ENCODE results near the gene PWWP2A.
"Not testable (repeated sequence)": the region's sequence is repeated elsewhere in the genome, so short reads cannot be mapped to it uniquely, and the experiment has no call there.

PWWP2A gene

DNA sequence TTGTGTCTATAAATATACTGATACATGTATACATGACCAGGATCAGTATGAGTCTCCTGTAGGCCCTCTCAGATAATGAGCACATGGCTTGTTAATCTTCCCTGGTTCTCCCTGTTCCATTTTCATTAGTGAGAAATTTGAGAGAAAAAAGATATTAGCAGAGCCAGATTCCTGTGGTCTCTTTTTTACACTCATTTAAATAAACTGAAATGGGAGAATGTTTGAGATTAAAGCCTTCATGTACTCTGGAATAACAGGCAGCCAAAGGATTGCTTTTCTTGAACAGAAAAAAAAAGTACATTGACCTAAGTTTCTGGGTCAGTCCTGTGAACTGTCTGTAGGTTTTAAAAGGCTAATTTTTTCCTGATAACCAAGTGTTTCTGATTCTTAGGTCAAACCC, 44.2 kb downstream of the PWWP2A start:
- Histone ChIP-seq H3K9me2 (replicated peaks; ENCODE audit: insufficient read depth, low read length) (no peaks in the 10 kb centered on the region), H2AFZ (ENCODE audit: low read length) (no peak overlapping the region), H3K4me3 (ENCODE audit: low read length) (no peak overlapping the region), H3F3A (ENCODE audit: insufficient read depth, low read length) (no peaks in the 10 kb centered on the region), H3K9me3 (replicated peaks; ENCODE audit: insufficient read depth, low read length) (no peaks in the 10 kb centered on the region), H3K27ac (ENCODE audit: low read length) (no peak overlapping the region), H3K4me2 (ENCODE audit: low read depth, low read length) (no peak overlapping the region), H3K9ac (ENCODE audit: low read length) (no peak overlapping the region), H3K36me3 (replicated peaks; ENCODE audit: insufficient read depth, low read length) (no peaks in the 10 kb centered on the region), H3K4me1 (ENCODE audit: low read length) (no peaks in the 10 kb centered on the region), H4K20me1 (ENCODE audit: insufficient read depth, low read length) (no peaks in the 10 kb centered on the region), H3K79me2 (ENCODE audit: low read length) (no peaks in the 10 kb centered on the region), H3K27me3 (replicated peaks; ENCODE audit: insufficient read depth, low read length) (no peaks in the 10 kb centered on the region)
- TF ChIP-seq EZH2 (optimal IDR thresholded peaks at IDR 0.05; ENCODE audit: low read depth, low read length): no peak
- TF ChIP-seq, protein P1, sequence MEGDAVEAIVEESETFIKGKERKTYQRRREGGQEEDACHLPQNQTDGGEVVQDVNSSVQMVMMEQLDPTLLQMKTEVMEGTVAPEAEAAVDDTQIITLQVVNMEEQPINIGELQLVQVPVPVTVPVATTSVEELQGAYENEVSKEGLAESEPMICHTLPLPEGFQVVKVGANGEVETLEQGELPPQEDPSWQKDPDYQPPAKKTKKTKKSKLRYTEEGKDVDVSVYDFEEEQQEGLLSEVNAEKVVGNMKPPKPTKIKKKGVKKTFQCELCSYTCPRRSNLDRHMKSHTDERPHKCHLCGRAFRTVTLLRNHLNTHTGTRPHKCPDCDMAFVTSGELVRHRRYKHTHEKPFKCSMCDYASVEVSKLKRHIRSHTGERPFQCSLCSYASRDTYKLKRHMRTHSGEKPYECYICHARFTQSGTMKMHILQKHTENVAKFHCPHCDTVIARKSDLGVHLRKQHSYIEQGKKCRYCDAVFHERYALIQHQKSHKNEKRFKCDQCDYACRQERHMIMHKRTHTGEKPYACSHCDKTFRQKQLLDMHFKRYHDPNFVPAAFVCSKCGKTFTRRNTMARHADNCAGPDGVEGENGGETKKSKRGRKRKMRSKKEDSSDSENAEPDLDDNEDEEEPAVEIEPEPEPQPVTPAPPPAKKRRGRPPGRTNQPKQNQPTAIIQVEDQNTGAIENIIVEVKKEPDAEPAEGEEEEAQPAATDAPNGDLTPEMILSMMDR (IDR thresholded peaks at IDR 0.05; ENCODE audit: low read length): no peak
- no peak for TF ChIP-seq EZH2phosphoT487 (IDR thresholded peaks at IDR 0.05; ENCODE audit: low read length)
- DNase-seq: no peak

DNA sequence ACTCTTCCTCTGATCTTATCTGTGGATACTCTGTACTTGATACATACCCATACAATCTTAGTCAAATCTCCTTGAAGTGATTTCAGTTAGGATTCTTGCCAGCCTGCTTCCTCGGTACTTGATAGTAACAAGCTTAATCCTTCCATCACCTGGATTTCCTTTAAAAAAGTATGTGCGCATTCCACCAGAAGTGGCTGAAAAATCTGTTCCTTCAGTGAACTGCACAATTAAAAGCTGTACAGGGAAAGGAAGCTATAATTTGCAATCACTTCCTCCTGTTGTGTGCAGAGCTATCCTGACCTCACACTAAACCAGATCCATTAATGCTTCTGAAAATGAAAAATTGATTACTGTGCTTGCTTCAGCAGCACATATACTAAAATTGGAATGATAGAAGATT, 47.3 kb downstream of the PWWP2A start:
- no peak for DNase-seq
- Histone ChIP-seq H3K27me3 (replicated peaks; ENCODE audit: insufficient read depth, low read length) (no peaks in the 10 kb centered on the region), H3F3A (ENCODE audit: insufficient read depth, low read length) (no peaks in the 10 kb centered on the region), H3K79me2 (ENCODE audit: low read length) (no peaks in the 10 kb centered on the region), H3K27ac (ENCODE audit: low read length) (no peak overlapping the region), H3K9me2 (replicated peaks; ENCODE audit: insufficient read depth, low read length) (no peaks in the 10 kb centered on the region), H3K9ac (ENCODE audit: low read length) (no peak overlapping the region), H2AFZ (ENCODE audit: low read length) (no peak overlapping the region), H3K36me3 (replicated peaks; ENCODE audit: insufficient read depth, low read length) (no peaks in the 10 kb centered on the region), H3K9me3 (replicated peaks; ENCODE audit: insufficient read depth, low read length) (no peaks in the 10 kb centered on the region), H3K4me2 (ENCODE audit: low read depth, low read length) (no peak overlapping the region), H3K4me1 (ENCODE audit: low read length) (0 out of 2 replicates have a peak, but pooled peaks cover 5% of the 10 kb centered on the region), H4K20me1 (ENCODE audit: insufficient read depth, low read length) (no peaks in the 10 kb centered on the region), H3K4me3 (ENCODE audit: low read length) (no peak overlapping the region)
- TF ChIP-seq, protein P1 (IDR thresholded peaks at IDR 0.05; ENCODE audit: low read length): no peak
- no peak for TF ChIP-seq EZH2phosphoT487 (IDR thresholded peaks at IDR 0.05; ENCODE audit: low read length)
- no peak for TF ChIP-seq EZH2 (optimal IDR thresholded peaks at IDR 0.05; ENCODE audit: low read depth, low read length)

DNA sequence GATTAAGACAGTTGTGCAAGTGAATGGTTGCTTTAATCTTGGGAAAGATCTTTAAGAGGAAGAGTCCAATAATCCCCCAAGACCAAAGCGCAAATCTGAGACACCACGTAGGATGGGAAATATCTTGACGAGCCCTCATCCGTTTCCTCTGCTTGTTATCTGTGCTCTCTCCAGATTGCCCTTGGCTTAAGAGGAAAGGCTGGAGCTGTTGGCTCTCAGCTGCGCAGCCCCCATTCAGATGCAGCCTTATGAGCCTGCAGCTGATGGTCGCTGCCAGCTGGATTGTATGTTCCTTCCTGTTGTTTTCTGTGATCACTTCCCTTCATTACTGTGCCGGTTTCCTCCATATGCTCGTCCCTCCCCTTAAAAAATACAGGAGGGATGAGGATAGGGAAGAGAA, 47.7 kb downstream of the PWWP2A start:
- H3K9me3 ChIP-seq (replicated peaks; ENCODE audit: insufficient read depth, low read length): no peaks in the 10 kb centered on the region
- H3K4me1 ChIP-seq (ENCODE audit: low read length): 0 out of 2 replicates have a peak, but pooled peaks cover 5% of the 10 kb centered on the region
- H3K36me3 ChIP-seq (replicated peaks; ENCODE audit: insufficient read depth, low read length): no peaks in the 10 kb centered on the region
- no peak overlapping the region for H3K4me3 ChIP-seq (ENCODE audit: low read length)
- no peaks in the 10 kb centered on the region for H3K79me2 ChIP-seq (ENCODE audit: low read length)
- TF ChIP-seq EZH2phosphoT487 (IDR thresholded peaks at IDR 0.05; ENCODE audit: low read length) (no peak), EZH2 (optimal IDR thresholded peaks at IDR 0.05; ENCODE audit: low read depth, low read length) (no peak)
- TF ChIP-seq, protein P1 (IDR thresholded peaks at IDR 0.05; ENCODE audit: low read length): no peak
- DNase-seq: no peak
- H3K27me3 ChIP-seq (replicated peaks; ENCODE audit: insufficient read depth, low read length): no peaks in the 10 kb centered on the region
- no peaks in the 10 kb centered on the region for H3K9me2 ChIP-seq (replicated peaks; ENCODE audit: insufficient read depth, low read length)
- H4K20me1 ChIP-seq (ENCODE audit: insufficient read depth, low read length): no peaks in the 10 kb centered on the region
- H3K4me2 ChIP-seq (ENCODE audit: low read depth, low read length): no peak overlapping the region
- H3K27ac ChIP-seq (ENCODE audit: low read length): no peak overlapping the region
- no peak overlapping the region for H2AFZ ChIP-seq (ENCODE audit: low read length)
- no peak overlapping the region for H3K9ac ChIP-seq (ENCODE audit: low read length)
- H3F3A ChIP-seq (ENCODE audit: insufficient read depth, low read length): no peaks in the 10 kb centered on the region

DNA sequence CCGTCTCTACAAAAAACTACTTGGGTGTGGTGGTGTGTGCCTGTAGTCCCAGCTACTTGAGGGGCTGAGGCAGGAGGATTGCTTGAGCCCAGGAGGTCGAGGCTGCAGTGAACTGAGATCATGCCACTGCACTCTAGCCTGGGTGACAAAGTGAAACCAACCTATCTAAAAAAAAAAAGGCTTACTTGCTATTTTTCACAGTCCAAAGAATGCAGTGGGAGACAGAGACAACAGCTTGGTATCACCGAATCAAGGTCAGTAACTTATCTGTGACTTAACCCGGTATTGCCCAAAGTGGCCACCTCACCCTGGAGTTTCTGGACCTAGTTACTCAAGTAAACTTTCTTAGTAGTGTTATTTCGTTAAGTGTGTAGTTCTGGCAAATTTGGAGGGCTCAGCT, 50.1 kb downstream of the PWWP2A start:
- not testable (repeated sequence) for H3F3A ChIP-seq (ENCODE audit: insufficient read depth, low read length); H3K4me1 ChIP-seq (ENCODE audit: low read length); H3K9ac ChIP-seq (ENCODE audit: low read length); H3K36me3 ChIP-seq (replicated peaks; ENCODE audit: insufficient read depth, low read length); H2AFZ ChIP-seq (ENCODE audit: low read length); H3K27me3 ChIP-seq (replicated peaks; ENCODE audit: insufficient read depth, low read length); H3K4me3 ChIP-seq (ENCODE audit: low read length); H3K9me2 ChIP-seq (replicated peaks; ENCODE audit: insufficient read depth, low read length); H4K20me1 ChIP-seq (ENCODE audit: insufficient read depth, low read length); H3K79me2 ChIP-seq (ENCODE audit: low read length); H3K9me3 ChIP-seq (replicated peaks; ENCODE audit: insufficient read depth, low read length)
- Histone ChIP-seq H3K27ac (ENCODE audit: low read length) (peak overlapping the region; percentile 11; the same call in 1 of the 2 replicates), H3K4me2 (ENCODE audit: low read depth, low read length) (peak overlapping the region; percentile 23; the same call in 1 of the 2 replicates)
- DNase-seq: peak; percentile 40

Data from MM.1S (cell line).